ENCODE measurements around the gene ATF6. TPM values are rescaled to one million over a fixed set of nuclear protein-coding genes. Genes with fewer than 3 reads are reported as not detected.

Gene ATF6
- total and polyA plus RNA-seq, 2 of the 8 experiments (the other 6 are each of a cell fraction or from before 2014, with no cell fraction given) = 4.6 to 10.0 TPM

GRCh38 chr1:161749509-161750407, 16.4 kb upstream of the ATF6 start, which contains the start of gene DUSP12 (continued):
- TF ChIP-seq NRF1 (IDR thresholded peaks at IDR 0.05; ENCODE audit: low read depth, low read length) (no peak), TBP (IDR thresholded peaks at IDR 0.05; ENCODE audit: low read depth, low read length) (peak; percentile 89), NANOG (IDR thresholded peaks at IDR 0.05; ENCODE audit: insufficient read depth, low read depth, low read length, poor library complexity, severe bottlenecking) (peak; percentile 24), SP1 (IDR thresholded peaks at IDR 0.05; ENCODE audit: low read depth, low read length) (no peak), JUN (IDR thresholded peaks at IDR 0.05; ENCODE audit: low read depth, low read length) (no peak), SIN3A (conservative IDR thresholded peaks at IDR 0.05 in 1 of 2, IDR thresholded peaks at IDR 0.05 in 1 of 2; ENCODE audit: low read depth in 1 of 2, low read length in 2 of 2) (peak; percentile 41 to 78; a peak in 2 of 4 replicates), KDM5A (IDR thresholded peaks at IDR 0.05; ENCODE audit: low read length) (no peak; the same call in 1 of the 2 replicates), MAFK (IDR thresholded peaks at IDR 0.05; ENCODE audit: low read depth, low read length) (no peak), SRF (IDR thresholded peaks at IDR 0.05; ENCODE audit: low read depth, low read length) (no peak), YY1 (IDR thresholded peaks at IDR 0.05; ENCODE audit: low read depth, low read length) (peak; percentile 98), BACH1 (IDR thresholded peaks at IDR 0.05; ENCODE audit: low read length) (no peak), TEAD4 (IDR thresholded peaks at IDR 0.05; ENCODE audit: low read depth, low read length) (0 out of 2 replicates have a peak, but pooled peaks have one; percentile 63), BRCA1 (IDR thresholded peaks at IDR 0.05; ENCODE audit: low read depth, low read length) (0 out of 2 replicates have a peak, but pooled peaks have one; percentile 17), HDAC2 (IDR thresholded peaks at IDR 0.05; ENCODE audit: borderline replicate concordance in 1 of 2, low read depth in 2 of 2, low read length in 2 of 2) (peak in 1 of 2 experiments; percentile 61; a peak in 2 of 4 replicates)
- TF ChIP-seq, protein P1, sequence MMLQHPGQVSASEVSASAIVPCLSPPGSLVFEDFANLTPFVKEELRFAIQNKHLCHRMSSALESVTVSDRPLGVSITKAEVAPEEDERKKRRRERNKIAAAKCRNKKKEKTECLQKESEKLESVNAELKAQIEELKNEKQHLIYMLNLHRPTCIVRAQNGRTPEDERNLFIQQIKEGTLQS (IDR thresholded peaks at IDR 0.05; ENCODE audit: insufficient read depth, low read depth, low read length) = no peak
- TF ChIP-seq, protein P2, sequence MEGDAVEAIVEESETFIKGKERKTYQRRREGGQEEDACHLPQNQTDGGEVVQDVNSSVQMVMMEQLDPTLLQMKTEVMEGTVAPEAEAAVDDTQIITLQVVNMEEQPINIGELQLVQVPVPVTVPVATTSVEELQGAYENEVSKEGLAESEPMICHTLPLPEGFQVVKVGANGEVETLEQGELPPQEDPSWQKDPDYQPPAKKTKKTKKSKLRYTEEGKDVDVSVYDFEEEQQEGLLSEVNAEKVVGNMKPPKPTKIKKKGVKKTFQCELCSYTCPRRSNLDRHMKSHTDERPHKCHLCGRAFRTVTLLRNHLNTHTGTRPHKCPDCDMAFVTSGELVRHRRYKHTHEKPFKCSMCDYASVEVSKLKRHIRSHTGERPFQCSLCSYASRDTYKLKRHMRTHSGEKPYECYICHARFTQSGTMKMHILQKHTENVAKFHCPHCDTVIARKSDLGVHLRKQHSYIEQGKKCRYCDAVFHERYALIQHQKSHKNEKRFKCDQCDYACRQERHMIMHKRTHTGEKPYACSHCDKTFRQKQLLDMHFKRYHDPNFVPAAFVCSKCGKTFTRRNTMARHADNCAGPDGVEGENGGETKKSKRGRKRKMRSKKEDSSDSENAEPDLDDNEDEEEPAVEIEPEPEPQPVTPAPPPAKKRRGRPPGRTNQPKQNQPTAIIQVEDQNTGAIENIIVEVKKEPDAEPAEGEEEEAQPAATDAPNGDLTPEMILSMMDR (IDR thresholded peaks at IDR 0.05; ENCODE audit: control extremely low read depth in 1 of 3, insufficient read depth in 1 of 3, low read depth in 1 of 3, low read length in 3 of 3) = peak in 2 of 3 experiments; percentile 12 to 15; a peak in 2 of 4 replicates
- TF ChIP-seq, protein P3, sequence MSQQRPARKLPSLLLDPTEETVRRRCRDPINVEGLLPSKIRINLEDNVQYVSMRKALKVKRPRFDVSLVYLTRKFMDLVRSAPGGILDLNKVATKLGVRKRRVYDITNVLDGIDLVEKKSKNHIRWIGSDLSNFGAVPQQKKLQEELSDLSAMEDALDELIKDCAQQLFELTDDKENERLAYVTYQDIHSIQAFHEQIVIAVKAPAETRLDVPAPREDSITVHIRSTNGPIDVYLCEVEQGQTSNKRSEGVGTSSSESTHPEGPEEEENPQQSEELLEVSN (IDR thresholded peaks at IDR 0.05) = peak; percentile 61

Measured in H1 (cell line).